Gastroesophageal sphincter (tissue), 4 donors: ENCODE results near the gene ATP2C1. TPM values are rescaled to one million over a fixed set of nuclear protein-coding genes. Genes with fewer than 3 reads are reported as not detected.

Source experiments
- ATAC-seq: fragments of 150-250 bp; one replicate; pipeline ENCODE4 v1.9.1; 2016; ENCODE audit warnings: mild to moderate bottlenecking, moderate library complexity
- H3K27ac ChIP-seq, 4 donors: fragments of 200-600 bp; sonication (generic) in 3 of 4; 1 replicate in 3 of 4; 2 replicates in 1 of 4; pipeline ENCODE4 v1.5.1; 2016 to 2019
- H3K27me3 ChIP-seq: fragments of 200-600 bp; sonication (generic); one replicate; pipeline ENCODE4 v1.5.1; 2019
- H3K36me3 ChIP-seq, 2 donors: fragments of 200-600 bp; sonication (generic); one replicate each; pipeline ENCODE4 v1.5.1; 2019; ENCODE audit warnings: control low read depth in 1 of 2
- H3K4me1 ChIP-seq, 3 donors: fragments of 200-600 bp; sonication (generic); 1 replicate in 2 of 3; 2 replicates in 1 of 3; pipeline ENCODE4 v1.5.1; 2016 to 2019; ENCODE audit warnings: control low read depth in 2 of 3
- H3K4me3 ChIP-seq, 2 donors: fragments of 200-600 bp; sonication (generic); one replicate each; pipeline ENCODE4 v1.5.1; 2019; ENCODE audit warnings: mild to moderate bottlenecking in 1 of 2, moderate library complexity in 1 of 2
- H3K9me3 ChIP-seq, 3 donors: fragments of 200-600 bp; sonication (generic); one replicate each; pipeline ENCODE4 v1.5.1; 2017 to 2019; ENCODE audit warnings: control low read depth in 2 of 3
- CTCF ChIP-seq, 4 experiments: fragments of 200-600 bp in 2 of 4; fragments of 450-650 bp in 2 of 4; sonication (generic) in 1 of 4; IDR thresholded peaks; one replicate each; pipeline ENCODE4 v1.5.1; 2017 to 2019; ENCODE audit warnings: antibody characterized with exemption in 4 of 4, mild to moderate bottlenecking in 2 of 4, moderate library complexity in 2 of 4
- EP300 ChIP-seq: sonication (generic); formaldehyde crosslinking; IDR thresholded peaks from one replicate; pipeline ENCODE4 v1.6.1; 2017; ENCODE audit warnings: antibody characterized with exemption, mild to moderate bottlenecking
- POLR2A ChIP-seq, 2 donors: fragments of 450-650 bp; IDR thresholded peaks; one replicate each; pipeline ENCODE4 v1.6.1; 2017; ENCODE audit warnings: antibody characterized with exemption in 2 of 2, mild to moderate bottlenecking in 2 of 2, moderate library complexity in 1 of 2
- POLR2AphosphoS5 ChIP-seq: sonication (generic); formaldehyde crosslinking; IDR thresholded peaks from one replicate; pipeline ENCODE4 v1.6.1; 2017; ENCODE audit warnings: antibody characterized with exemption
- WGBS, 2 donors: methylation state at CpG; one replicate each; pipeline ENCODE4 v1.1.5; 2018; ENCODE audit warnings: low coverage in 1 of 2; 5-methylcytosine and 5-hydroxymethylcytosine counted together
- small RNA-seq, 4 donors: library from RNA; depleted of rRNA; stranded (forward); fragments of <200 nt; gene quantifications; one replicate each; pipeline ENCODE3, GENCODE V24; 2016
- total RNA-seq, 4 donors: library from RNA; depleted of rRNA; stranded (reverse); fragments of >200 nt; gene quantifications; one replicate each; pipeline ENCODE4 v1.1.0, GENCODE V29; 2016

ATP2C1 gene
- total RNA-seq, 4 donors from 2014 or later: 36.7 to 56.6 (median 44.8) TPM

- Histone ChIP-seq H3K9me3 (no peaks in the 10 kb centered on the region), H3K4me1 (no peaks in the 10 kb centered on the region), H3K27me3 (no peaks in the 10 kb centered on the region), H3K4me3 (no peak overlapping the region), H3K27ac (no peak overlapping the region), H3K36me3 (peaks cover 0 to 8% of the 10 kb centered on the region in 2 donors)
- TF ChIP-seq POLR2A (IDR thresholded peaks at IDR 0.05) (no peak), CTCF (IDR thresholded peaks at IDR 0.05) (no peak), EP300 (no peak), POLR2AphosphoS5 (no peak)
- whole genome bisulfite sequencing, 2 donors: 100% methylated on average over 1 of the region's 2 CpGs; no CpG with 5 or more reads in 1 of the 2 donors
- ATAC-seq: no peak
Measured at GRCh38 chr3:131047582-131047981, 153.7 kb downstream of the ATP2C1 start.

GRCh38 chr3:131048030-131048429 is 154.1 kb downstream of the ATP2C1 start:
- WGBS, 2 donors: 81 to 100% methylated on average over 2 to 4 of the region's 7 CpGs
- Histone ChIP-seq H3K27ac (no peak overlapping the region), H3K36me3 (peaks cover 0 to 8% of the 10 kb centered on the region in 2 donors), H3K4me3 (no peak overlapping the region), H3K4me1 (no peaks in the 10 kb centered on the region), H3K9me3 (no peaks in the 10 kb centered on the region), H3K27me3 (no peaks in the 10 kb centered on the region)
- ATAC-seq: no peak
- no peak for TF ChIP-seq CTCF (IDR thresholded peaks at IDR 0.05)

- no peaks in the 10 kb centered on the region for H3K4me1 ChIP-seq
- no peak overlapping the region for H3K27ac ChIP-seq
- H3K36me3 ChIP-seq: peaks cover 0 to 8% of the 10 kb centered on the region in 2 donors
- 69 to 73% methylated on average over 3 of the region's 3 CpGs for WGBS, 2 donors
- no peaks in the 10 kb centered on the region for H3K27me3 ChIP-seq
- ATAC-seq: no peak
- TF ChIP-seq POLR2A (IDR thresholded peaks at IDR 0.05): no peak
- no peak for TF ChIP-seq EP300
- no peak overlapping the region for H3K4me3 ChIP-seq
- no peaks in the 10 kb centered on the region for H3K9me3 ChIP-seq
Measured at GRCh38 chr3:131050001-131050400, 156.1 kb downstream of the ATP2C1 start.

GRCh38 chr3:131053043-131053859 is 159.4 kb downstream of the ATP2C1 start:
- ATAC-seq: no peak
- Histone ChIP-seq H3K27me3 (no peaks in the 10 kb centered on the region), H3K27ac (no peak overlapping the region), H3K4me3 (no peak overlapping the region), H3K36me3 (peaks cover 0 to 7% of the 10 kb centered on the region in 2 donors), H3K4me1 (no peaks in the 10 kb centered on the region), H3K9me3 (no peaks in the 10 kb centered on the region)
- 79 to 83% methylated on average over 3 of the region's 3 CpGs for WGBS, 2 donors
- no peak for TF ChIP-seq POLR2AphosphoS5
- no peak for TF ChIP-seq POLR2A (IDR thresholded peaks at IDR 0.05)
- no peak for TF ChIP-seq EP300
- peak in 1 of 4 experiments; percentile 33 for TF ChIP-seq CTCF (IDR thresholded peaks at IDR 0.05)

Small RNA genes lying within 50 kb of the gene (small RNA-seq; reads per million reads assigned to genes)
- gene RF00019: 0 reads per million in 4 donors

Other genes with a start within 250 kb of the ATP2C1 start
- gene PIK3R4, start 147.3 kb upstream of the ATP2C1 start, total RNA-seq: 10 to 100 TPM; 28.0 to 40.2 (median 34.8) TPM
- 1 to 10 TPM; 3.0 to 4.8 (median 4.0) TPM for gene ASTE1, start 132.7 kb downstream of the ATP2C1 start, total RNA-seq
- gene NEK11, start 132.8 kb downstream of the ATP2C1 start, total RNA-seq: 10 to 100 TPM in 1 of 4 donors, 1 to 10 TPM in 3; 4.4 to 19.1 (median 6.0) TPM